ENCODE data around the gene MBD5.

GRCh38 chr2:148279216-148279615 is 258.3 kb downstream of the MBD5 start:
- TF ChIP-seq EZH2 (IDR thresholded peaks at IDR 0.05; ENCODE audit: insufficient read depth, poor library complexity, severe bottlenecking) (no peak), EZH2phosphoT487 (IDR thresholded peaks at IDR 0.05; ENCODE audit: insufficient read depth, low read depth) (no peak)
